22Rv1 (cell line): ENCODE data around the gene HLF.

ENCODE experiments used
- CTCF ChIP-seq: fragments of 450-650 bp; IDR thresholded peaks from 2 replicates; pipeline ENCODE4 v1.5.1; 2017; ENCODE audit warnings: mild to moderate bottlenecking
- ZFX ChIP-seq: fragments of 450-650 bp; IDR thresholded peaks from 2 replicates; pipeline ENCODE4 v1.6.1; 2017; ENCODE audit warnings: antibody characterized with exemption, borderline replicate concordance

GRCh38 chr17:55294042-55294751 lies 29.4 kb downstream of the HLF start:
- no peak for TF ChIP-seq CTCF
- TF ChIP-seq ZFX: no peak
